H1 (cell line): ENCODE data around the gene NME3. TPM values are rescaled to one million over a fixed set of nuclear protein-coding genes. Genes with fewer than 3 reads are reported as not detected.

Experiments used
- ATF2 ChIP-seq: IDR thresholded peaks from 2 replicates; pipeline ENCODE4 v1.6.1; 2012; ENCODE audit warnings: low read length, inconsistent platforms
- BACH1 ChIP-seq: IDR thresholded peaks from 2 replicates; pipeline ENCODE4 v1.6.1; 2012; ENCODE audit warnings: low read length, improper control_type of control experiment
- CBX5 ChIP-seq: fragments of 300-800, 300-1000 bp; sonication (generic); IDR thresholded peaks from 2 replicates; pipeline ENCODE4 v1.7.1; 2016; ENCODE audit warnings: antibody characterized with exemption, low read length, low read depth
- CBX8 ChIP-seq: fragments of 300-800, 300-1000 bp; sonication (generic); IDR thresholded peaks from 2 replicates; pipeline ENCODE4 v1.7.1; 2016; ENCODE audit warnings: low read depth, low read length, borderline replicate concordance
- CHD2 ChIP-seq: IDR thresholded peaks from 2 replicates; pipeline ENCODE4 v1.6.1; 2012; ENCODE audit warnings: low read length, improper control_type of control experiment
- CTCF ChIP-seq, 3 experiments: IDR thresholded peaks; 1 replicate in 2 of 3; 2 replicates in 1 of 3; pipeline versions ENCODE4 v1.5.1 to v1.6.1; 2011; ENCODE audit warnings: low read length in 3 of 3, mild to moderate bottlenecking in 3 of 3, inconsistent platforms in 2 of 3, low read depth in 1 of 3, moderate library complexity in 1 of 3; ENCODE audit not compliant: insufficient read depth in 1 of 3; ENCODE audit errors: control extremely low read depth in 1 of 3
- EZH2 ChIP-seq: fragments of 200-600 bp; sonication (generic); IDR thresholded peaks from 2 replicates; pipeline ENCODE4 v1.7.1; 2012; ENCODE audit warnings: low read depth, mild to moderate bottlenecking, moderate library complexity, low read length, inconsistent platforms; ENCODE audit not compliant: severe bottlenecking
- JUND ChIP-seq: IDR thresholded peaks from 2 replicates; pipeline ENCODE4 v1.6.1; 2011; ENCODE audit warnings: mild to moderate bottlenecking, improper control_type of control experiment, low read length
- KDM1A ChIP-seq: fragments of 200-600, 300-600 bp; sonication (generic); IDR thresholded peaks from 2 replicates; pipeline ENCODE4 v1.7.1; 2016; ENCODE audit warnings: mild to moderate bottlenecking, low read length, borderline replicate concordance
- MAFK ChIP-seq: IDR thresholded peaks from 2 replicates; pipeline ENCODE4 v1.6.1; 2012; ENCODE audit warnings: low read depth, mild to moderate bottlenecking, improper control_type of control experiment, low read length
- NRF1 ChIP-seq: IDR thresholded peaks from 2 replicates; pipeline ENCODE4 v1.6.1; 2011; ENCODE audit warnings: mild to moderate bottlenecking, low read depth, low read length, improper control_type of control experiment
- RBBP5 ChIP-seq: IDR thresholded peaks from 2 replicates; pipeline ENCODE4 v1.7.1; 2012; ENCODE audit warnings: low read depth, mild to moderate bottlenecking, inconsistent platforms, low read length, moderate library complexity, borderline replicate concordance
- SAP30 ChIP-seq: fragments of 300-600 bp; sonication (generic); IDR thresholded peaks from 2 replicates; pipeline ENCODE4 v1.7.1; 2012; ENCODE audit warnings: low read length, moderate library complexity, mild to moderate bottlenecking, inconsistent platforms; ENCODE audit not compliant: insufficient read depth, insufficient replicate concordance
- SIN3A ChIP-seq, 2 experiments: IDR thresholded peaks in 1 of 2; conservative IDR thresholded peaks in 1 of 2; 2 replicates each; pipeline ENCODE4 v1.6.1; 2011 to 2012; ENCODE audit warnings: low read length in 2 of 2, improper control_type of control experiment in 1 of 2, low read depth in 1 of 2, mild to moderate bottlenecking in 1 of 2
- SIX5 ChIP-seq: IDR thresholded peaks from 2 replicates; pipeline ENCODE4 v1.6.1; 2011; ENCODE audit warnings: mild to moderate bottlenecking, low read depth, low read length
- SP4 ChIP-seq: IDR thresholded peaks from 2 replicates; pipeline ENCODE4 v1.6.1; 2012; ENCODE audit warnings: low read length, inconsistent platforms
- SRF ChIP-seq: IDR thresholded peaks from 2 replicates; pipeline ENCODE4 v1.6.1; 2011; ENCODE audit warnings: mild to moderate bottlenecking, low read depth, low read length, moderate library complexity
- TAF1 ChIP-seq: IDR thresholded peaks from 2 replicates; pipeline ENCODE4 v1.6.1; 2011; ENCODE audit warnings: mild to moderate bottlenecking, low read depth, low read length
- TBP ChIP-seq: IDR thresholded peaks from 2 replicates; pipeline ENCODE4 v1.6.1; 2011; ENCODE audit warnings: low read depth, low read length, improper control_type of control experiment
- USF2 ChIP-seq: IDR thresholded peaks from 2 replicates; pipeline ENCODE4 v1.6.1; 2011; ENCODE audit warnings: low read length, improper control_type of control experiment
- YY1 ChIP-seq: IDR thresholded peaks from 2 replicates; pipeline ENCODE4 v1.6.1; 2011; ENCODE audit warnings: low read depth, mild to moderate bottlenecking, low read length
- polyA plus RNA-seq, 7 experiments: library from polyadenylated mRNA; depleted of rRNA in 3 of 7; stranded (reverse) in 5 of 7; unstranded in 2 of 7; fragments of >200 nt in 5 of 7; fragments of 200-250 nt in 2 of 7; gene quantifications; 1 replicate in 5 of 7; 2 replicates in 1 of 7; 4 replicates in 1 of 7; pipeline versions ENCODE4 v1.2.1 to v1.2.3, GENCODE V29; 2011 to 2013; ENCODE audit warnings: missing spikeins in 2 of 7, mixed read lengths in 2 of 7
- total RNA-seq: library from RNA; stranded (reverse); fragmentation: NEBNext Ultra II Directional; extraction: Animal tissue kit (Norgen Biotek cat#: 25700); gene quantifications from 2 replicates; pipeline ENCODE4 v1.2.1, GENCODE V29; 2021

The NME3 gene
- total and polyA plus RNA-seq, 2 of the 8 experiments (the other 6 are each of a cell fraction or from before 2014, with no cell fraction given): 72.5 to 163 TPM

- no peak for TF ChIP-seq NRF1
- no peak for TF ChIP-seq USF2
- no peak for TF ChIP-seq SIX5
- no peak for TF ChIP-seq JUND
- no peak for TF ChIP-seq RBBP5
- TF ChIP-seq CBX5: no peak
- TF ChIP-seq EZH2: no peak
- TF ChIP-seq SRF: no peak
- no peak for TF ChIP-seq CHD2
- no peak for TF ChIP-seq SP4
- TF ChIP-seq KDM1A: no peak
- no peak for TF ChIP-seq ATF2
- no peak for TF ChIP-seq MAFK
- no peak for TF ChIP-seq CBX8
- TF ChIP-seq YY1: no peak
- 0 out of 2 replicates have a peak, but pooled peaks have one; percentile 26 for TF ChIP-seq TBP
- TF ChIP-seq CTCF (IDR thresholded peaks at IDR 0.05; ENCODE audit: control extremely low read depth in 1 of 3, insufficient read depth in 1 of 3, low read depth in 1 of 3, low read length in 3 of 3): peak; percentile 58 to 87 (median 66)
- TF ChIP-seq TAF1: no peak
- peak in 1 of 2 experiments; percentile 64; a peak in 1 of 4 replicates for TF ChIP-seq SIN3A (conservative IDR thresholded peaks at IDR 0.05 in 1 of 2, IDR thresholded peaks at IDR 0.05 in 1 of 2; ENCODE audit: low read depth in 1 of 2, low read length in 2 of 2)
- TF ChIP-seq BACH1: peak; percentile 69; the same call in 1 of the 2 replicates
- no peak for TF ChIP-seq SAP30
Measured at GRCh38 chr16:1812732-1813163, 41.4 kb upstream of the NME3 start (continued).
